Vagina (tissue), 2 donors: ENCODE measurements around the gene ATP5F1A. TPM values are rescaled to one million over a fixed set of nuclear protein-coding genes. Genes with fewer than 3 reads are reported as not detected.

Source experiments
- DNase-seq, 2 donors: peaks; one replicate each; pipeline ENCODE4 v3.0.0-alpha.2; 2017; ENCODE audit errors: extremely low spot score in 2 of 2
- H3K27ac ChIP-seq: fragments of 200-600 bp; sonication (generic); one replicate; pipeline ENCODE4 v1.5.1; 2019
- H3K27me3 ChIP-seq: fragments of 200-600 bp; sonication (generic); one replicate; pipeline ENCODE4 v1.5.1; 2019
- H3K36me3 ChIP-seq, 2 donors: fragments of 200-600 bp; sonication (generic); one replicate each; pipeline ENCODE4 v1.5.1; 2017 to 2019
- H3K4me1 ChIP-seq: fragments of 200-600 bp; sonication (generic); one replicate; pipeline ENCODE4 v1.5.1; 2019
- H3K4me3 ChIP-seq, 2 donors: fragments of 200-600 bp; sonication (generic); 1 replicate in 1 of 2; 2 replicates in 1 of 2; pipeline ENCODE4 v1.5.1; 2016 to 2019
- H3K9me3 ChIP-seq: fragments of 200-600 bp; sonication (generic); one replicate; pipeline ENCODE4 v1.5.1; 2019
- CTCF ChIP-seq, 3 experiments: fragments of 450-650 bp in 2 of 3; fragments of 200-600 bp in 1 of 3; sonication (generic) in 1 of 3; IDR thresholded peaks; one replicate each; pipeline ENCODE4 v1.5.1; 2017 to 2019; ENCODE audit warnings: antibody characterized with exemption in 3 of 3, mild to moderate bottlenecking in 2 of 3, moderate library complexity in 2 of 3
- POLR2A ChIP-seq, 2 donors: fragments of 450-650 bp; IDR thresholded peaks; one replicate each; pipeline ENCODE4 v1.6.1; 2017; ENCODE audit warnings: antibody characterized with exemption in 2 of 2, mild to moderate bottlenecking in 2 of 2, moderate library complexity in 2 of 2
- POLR2AphosphoS5 ChIP-seq, 2 donors: sonication (generic); formaldehyde crosslinking; IDR thresholded peaks; one replicate each; pipeline ENCODE4 v1.9.0; 2017; ENCODE audit warnings: antibody characterized with exemption in 2 of 2, mild to moderate bottlenecking in 2 of 2, low read depth in 1 of 2; ENCODE audit not compliant: insufficient read depth in 1 of 2
- intact Hi-C: fragments of 100-400 bp; cut with DNase I; formaldehyde crosslinking; loops from one replicate; pipeline ENCODE4 v1.15.1; 2023
- total RNA-seq: library from RNA; depleted of rRNA; stranded (reverse); fragments of >200 nt; gene quantifications from one replicate; pipeline ENCODE4 v1.2.3, GENCODE V29; 2016

The ATP5F1A gene
- total RNA-seq, 1 donor from 2014 or later, result 247 TPM

- H3K4me1 ChIP-seq, result no peaks in the 10 kb centered on the region
- no peaks in the 10 kb centered on the region for H3K27me3 ChIP-seq
- peaks cover 0 to 30% of the 10 kb centered on the region in 2 donors for H3K36me3 ChIP-seq
- no peaks in the 10 kb centered on the region for H3K9me3 ChIP-seq
- no peak overlapping the region for H3K4me3 ChIP-seq
- TF ChIP-seq POLR2A (IDR thresholded peaks at IDR 0.05) (no peak), POLR2AphosphoS5 (IDR thresholded peaks at IDR 0.05; ENCODE audit: insufficient read depth in 1 of 2, low read depth in 1 of 2) (no peak), CTCF (IDR thresholded peaks at IDR 0.05) (no peak)
- DNase-seq, result no peak
- intact Hi-C loops, result loop anchor here (10.0 kb wide), 1 partner anchor 395 kb away; no protein-coding TSS in a partner anchor
- H3K27ac ChIP-seq, result no peak overlapping the region
Observed at GRCh38 chr18:46079336-46079735, 18.8 kb downstream of the ATP5F1A start.

- intact Hi-C loops, result loop anchor here (10.0 kb wide), 1 partner anchor 389 kb away; no protein-coding TSS in a partner anchor
- H3K4me3 ChIP-seq, result no peak overlapping the region
- H3K9me3 ChIP-seq, result no peaks in the 10 kb centered on the region
- DNase-seq, result no peak
- TF ChIP-seq POLR2AphosphoS5 (IDR thresholded peaks at IDR 0.05; ENCODE audit: insufficient read depth in 1 of 2, low read depth in 1 of 2), result no peak
- TF ChIP-seq POLR2A (IDR thresholded peaks at IDR 0.05), result no peak
- peak; percentile 46 to 56 (median 54) for TF ChIP-seq CTCF (IDR thresholded peaks at IDR 0.05)
- no peak overlapping the region for H3K27ac ChIP-seq
- H3K36me3 ChIP-seq, result no peaks in the 10 kb centered on the region
- no peaks in the 10 kb centered on the region for H3K27me3 ChIP-seq
- peaks cover 23% of the 10 kb centered on the region for H3K4me1 ChIP-seq
Observed at GRCh38 chr18:46073474-46074331, 24.4 kb downstream of the ATP5F1A start.

GRCh38 chr18:46072959-46073358 lies 25.1 kb downstream of the ATP5F1A start:
- no peak for TF ChIP-seq POLR2AphosphoS5 (IDR thresholded peaks at IDR 0.05; ENCODE audit: insufficient read depth in 1 of 2, low read depth in 1 of 2)
- DNase-seq, result no peak
- intact Hi-C loops, result loop anchor here (10.0 kb wide), 1 partner anchor 388 kb away; no protein-coding TSS in a partner anchor
- Histone ChIP-seq H3K9me3 (no peaks in the 10 kb centered on the region), H3K27me3 (no peaks in the 10 kb centered on the region), H3K4me1 (peaks cover 24% of the 10 kb centered on the region), H3K4me3 (no peak overlapping the region), H3K36me3 (no peaks in the 10 kb centered on the region), H3K27ac (no peak overlapping the region)

- no peaks in the 10 kb centered on the region for H3K9me3 ChIP-seq
- peak overlapping the region; percentile 17 for H3K27ac ChIP-seq
- H3K36me3 ChIP-seq, result no peaks in the 10 kb centered on the region
- intact Hi-C loops, result loop anchor here (10.0 kb wide), 1 partner anchor 388 kb away; no protein-coding TSS in a partner anchor
- no peaks in the 10 kb centered on the region for H3K27me3 ChIP-seq
- no peak for TF ChIP-seq POLR2AphosphoS5 (IDR thresholded peaks at IDR 0.05; ENCODE audit: insufficient read depth in 1 of 2, low read depth in 1 of 2)
- no peak for TF ChIP-seq POLR2A (IDR thresholded peaks at IDR 0.05)
- TF ChIP-seq CTCF (IDR thresholded peaks at IDR 0.05), result no peak
- DNase-seq, result no peak
- H3K4me1 ChIP-seq, result peaks cover 24% of the 10 kb centered on the region
- peak overlapping the region; percentile 56 to 96 for H3K4me3 ChIP-seq
Observed at GRCh38 chr18:46072376-46072867, 25.7 kb downstream of the ATP5F1A start.

GRCh38 chr18:46071653-46072375 lies 26.3 kb downstream of the ATP5F1A start, which contains the start of gene PSTPIP2:
TSS of gene PSTPIP2 (minus strand) at chr18:46072260. CDS start at chr18:46072188, 72 bp downstream.
- H3K27ac ChIP-seq, result peak within 1 kb of the TSS; percentile 17
- H3K4me1 ChIP-seq, result peaks cover 24% of the 10 kb centered on the region
- intact Hi-C loops, result loop anchor here (10.0 kb wide), 1 partner anchor 387 kb away; no protein-coding TSS in a partner anchor
- peak within 1 kb of the TSS; percentile 56 to 96 for H3K4me3 ChIP-seq
- TF ChIP-seq CTCF (IDR thresholded peaks at IDR 0.05) (no peak), POLR2AphosphoS5 (IDR thresholded peaks at IDR 0.05; ENCODE audit: insufficient read depth in 1 of 2, low read depth in 1 of 2) (no peak), POLR2A (IDR thresholded peaks at IDR 0.05) (no peak)
- DNase-seq, result no peak
- H3K36me3 ChIP-seq, result no peaks in the 10 kb centered on the region
- no peaks in the 10 kb centered on the region for H3K27me3 ChIP-seq
- no peaks in the 10 kb centered on the region for H3K9me3 ChIP-seq
